ENCODE results near the gene UBE2S.

The UBE2S gene

GRCh38 chr19:55407550-55407799 lies at the start of gene UBE2S:
UBE2S (minus strand) TSS chr19:55407788; CDS start chr19:55407589, 199 bp downstream.
- peak; percentile 91; the same call in 1 of the 2 replicates for TF ChIP-seq ZFX (IDR thresholded peaks at IDR 0.05)
- peak within 1 kb of the TSS; percentile 99 for H3K27ac ChIP-seq

DNA sequence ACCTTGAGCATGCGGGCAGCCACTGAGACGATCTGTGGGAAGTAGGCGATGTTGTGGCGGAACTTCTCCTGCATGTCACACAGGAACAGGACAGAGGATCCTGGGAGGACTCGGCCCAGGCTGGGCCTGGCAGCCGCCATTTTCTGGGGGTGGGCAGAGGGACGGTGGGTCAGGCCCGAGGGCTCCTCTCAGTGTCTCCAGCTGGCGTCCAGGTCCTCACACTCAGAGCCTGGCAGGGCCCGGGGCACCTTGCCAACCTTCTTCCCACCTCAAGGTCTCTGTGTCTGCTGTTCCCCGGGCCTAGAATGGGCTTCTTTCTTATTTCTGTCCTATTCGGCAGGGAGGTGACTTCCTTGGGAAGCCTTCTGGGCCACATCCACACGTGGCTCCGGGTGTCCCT lies 48.8 kb upstream of the UBE2S start:
- TF ChIP-seq, protein P1, sequence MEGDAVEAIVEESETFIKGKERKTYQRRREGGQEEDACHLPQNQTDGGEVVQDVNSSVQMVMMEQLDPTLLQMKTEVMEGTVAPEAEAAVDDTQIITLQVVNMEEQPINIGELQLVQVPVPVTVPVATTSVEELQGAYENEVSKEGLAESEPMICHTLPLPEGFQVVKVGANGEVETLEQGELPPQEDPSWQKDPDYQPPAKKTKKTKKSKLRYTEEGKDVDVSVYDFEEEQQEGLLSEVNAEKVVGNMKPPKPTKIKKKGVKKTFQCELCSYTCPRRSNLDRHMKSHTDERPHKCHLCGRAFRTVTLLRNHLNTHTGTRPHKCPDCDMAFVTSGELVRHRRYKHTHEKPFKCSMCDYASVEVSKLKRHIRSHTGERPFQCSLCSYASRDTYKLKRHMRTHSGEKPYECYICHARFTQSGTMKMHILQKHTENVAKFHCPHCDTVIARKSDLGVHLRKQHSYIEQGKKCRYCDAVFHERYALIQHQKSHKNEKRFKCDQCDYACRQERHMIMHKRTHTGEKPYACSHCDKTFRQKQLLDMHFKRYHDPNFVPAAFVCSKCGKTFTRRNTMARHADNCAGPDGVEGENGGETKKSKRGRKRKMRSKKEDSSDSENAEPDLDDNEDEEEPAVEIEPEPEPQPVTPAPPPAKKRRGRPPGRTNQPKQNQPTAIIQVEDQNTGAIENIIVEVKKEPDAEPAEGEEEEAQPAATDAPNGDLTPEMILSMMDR (conservative IDR thresholded peaks at IDR 0.05): no peak
- no peak for TF ChIP-seq ZFX (IDR thresholded peaks at IDR 0.05)
- H3K27ac ChIP-seq: no peak overlapping the region

- TF ChIP-seq, protein P1 (conservative IDR thresholded peaks at IDR 0.05): no peak
- H3K27ac ChIP-seq: no peak overlapping the region
Observed at GRCh38 chr19:55455576-55456235, 48.1 kb upstream of the UBE2S start.

- no peak for TF ChIP-seq ZFX (IDR thresholded peaks at IDR 0.05)
- TF ChIP-seq, protein P1 (conservative IDR thresholded peaks at IDR 0.05): peak; percentile 81
- no peak overlapping the region for H3K27ac ChIP-seq
Observed at GRCh38 chr19:55454787-55455243, 47.2 kb upstream of the UBE2S start.

GRCh38 chr19:55453511-55454260 lies 46.1 kb upstream of the UBE2S start:
- TF ChIP-seq, protein P1 (conservative IDR thresholded peaks at IDR 0.05): no peak
- TF ChIP-seq ZFX (IDR thresholded peaks at IDR 0.05): no peak
- H3K27ac ChIP-seq: no peak overlapping the region

DNA sequence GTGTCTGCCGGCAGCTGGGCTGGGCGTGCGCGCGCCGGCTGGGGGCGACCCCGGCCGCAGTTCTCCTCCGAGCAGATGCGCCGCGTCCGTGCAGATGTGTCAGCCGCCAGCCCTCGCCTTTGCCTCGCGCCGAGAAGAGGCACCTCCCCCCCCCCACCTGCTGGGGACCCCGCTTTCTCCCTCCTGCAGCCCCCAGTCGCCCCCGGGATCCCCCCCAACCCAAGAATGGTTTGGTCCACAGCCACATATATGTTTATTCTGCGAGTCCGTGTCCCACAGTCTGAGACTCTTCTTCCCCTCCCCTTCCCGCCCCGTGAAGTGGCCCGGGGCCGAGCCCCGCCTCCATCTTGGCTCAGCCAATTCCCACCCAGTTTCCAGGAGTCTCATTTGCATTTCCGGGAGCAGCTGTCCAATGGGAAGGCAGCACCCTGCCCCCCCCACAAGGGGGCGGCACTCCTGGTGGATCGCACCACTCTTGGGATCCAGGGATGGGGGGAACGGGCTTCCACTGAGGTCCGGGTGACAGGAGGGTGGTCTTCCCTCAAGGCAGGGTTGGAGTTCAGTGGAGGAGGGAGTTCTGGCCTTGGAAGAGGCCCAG lies 45.3 kb upstream of the UBE2S start:
- H3K27ac ChIP-seq: no peak overlapping the region
- TF ChIP-seq, protein P1 (conservative IDR thresholded peaks at IDR 0.05): no peak
- no peak for TF ChIP-seq ZFX (IDR thresholded peaks at IDR 0.05)

DNA sequence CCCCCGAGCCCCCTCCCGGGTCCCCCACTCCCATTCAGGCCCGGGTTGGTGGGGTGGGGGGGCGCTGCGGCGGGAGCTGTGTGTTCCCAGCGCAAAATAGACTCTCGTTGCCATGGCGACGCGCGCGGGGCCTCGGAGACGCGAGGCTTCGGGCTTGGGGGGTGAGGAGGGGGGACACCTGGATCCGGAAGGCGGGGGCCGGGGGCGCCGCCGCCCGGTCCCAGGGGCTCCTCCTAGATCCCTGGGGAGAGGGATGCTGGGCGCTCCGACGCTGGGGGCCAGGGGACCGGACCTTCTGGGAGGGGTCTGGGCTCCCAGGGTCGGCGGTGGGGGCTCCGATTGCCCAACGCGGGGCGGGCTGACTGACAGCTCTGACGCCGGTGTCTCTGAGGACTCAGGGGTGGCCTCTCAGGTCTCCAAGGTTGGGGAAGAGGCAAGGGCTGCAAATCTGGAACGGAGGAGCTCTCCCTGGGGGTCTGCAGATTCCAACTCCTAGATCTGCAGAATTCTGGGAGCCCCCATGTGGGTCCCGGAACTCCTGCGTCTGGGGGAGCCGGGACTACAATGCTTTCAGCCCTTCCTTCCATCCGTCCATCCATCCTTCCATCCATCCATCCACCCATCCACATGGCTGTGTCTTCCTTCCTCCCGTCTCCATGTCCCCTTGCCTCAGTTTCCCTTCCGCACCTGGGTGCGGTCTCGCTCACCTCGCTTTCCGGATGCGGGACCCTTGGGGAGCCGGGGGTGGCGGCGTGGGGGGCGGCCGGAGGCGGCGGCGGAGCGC lies 44.6 kb upstream of the UBE2S start:
- TF ChIP-seq, protein P1 (conservative IDR thresholded peaks at IDR 0.05): no peak
- no peak for TF ChIP-seq ZFX (IDR thresholded peaks at IDR 0.05)
- H3K27ac ChIP-seq: no peak overlapping the region

Measured in C4-2B (cell line).